IMR-90 (cell line): ENCODE results near the gene MYADML2. TPM values are rescaled to one million over a fixed set of nuclear protein-coding genes. Genes with fewer than 3 reads are reported as not detected.

Experiments
- ATAC-seq: fragments of 200-7000 bp; cut with Tn5 transposase; 2 replicates; pipeline ENCODE4 v1.9.1; 2020; ENCODE audit warnings: low read depth, mild to moderate bottlenecking, moderate library complexity
- BruUV-seq: library from RNA; stranded (reverse); fragments of 400-500 nt; replicated peaks from 2 replicates; lab custom pipeline; 2021; lab: Mats Ljungman, UMichigan
- CTCF ChIA-PET: fragments of 300-600 bp; formaldehyde crosslinking; extraction: SDS; loops from one replicate; lab custom pipeline; 2021; ENCODE audit warnings: antibody characterized with exemption; lab: Yijun Ruan, JAX
- POLR2A ChIA-PET: fragments of 300-600 bp; sonication (Branson Sonifier 250); formaldehyde crosslinking; loops from one replicate; lab custom pipeline; 2022; ENCODE audit warnings: antibody characterized with exemption; ENCODE audit not compliant: unreplicated experiment; lab: Charles Lee
- DNase-seq: peaks from one replicate; pipeline ENCODE4 v3.0.0; 2013
- H2AFZ ChIP-seq: replicated peaks from 2 replicates; pipeline ENCODE3; 2013; ENCODE audit warnings: low read length, mild to moderate bottlenecking; ENCODE audit not compliant: poor library complexity
- H2AK5ac ChIP-seq: 2 replicates; pipeline ENCODE4 v1.6.1; 2013; ENCODE audit warnings: low read depth, low read length, inconsistent platforms
- H2AK9ac ChIP-seq: replicated peaks from 2 replicates; pipeline ENCODE3; 2013; ENCODE audit warnings: mild to moderate bottlenecking, low read depth, low read length, moderate library complexity; ENCODE audit not compliant: poor library complexity
- H2BK120ac ChIP-seq: 2 replicates; pipeline ENCODE4 v1.6.1; 2013; ENCODE audit warnings: low read depth, low read length, inconsistent platforms
- H2BK15ac ChIP-seq: 3 replicates; pipeline ENCODE4 v1.6.1; 2013; ENCODE audit warnings: low read depth, low read length, inconsistent platforms
- H2BK20ac ChIP-seq: 2 replicates; pipeline ENCODE4 v1.6.1; 2013; ENCODE audit warnings: low read depth, mild to moderate bottlenecking, inconsistent platforms, low read length, moderate library complexity
- H2BK5ac ChIP-seq: 2 replicates; pipeline ENCODE4 v1.6.1; 2013; ENCODE audit warnings: mild to moderate bottlenecking, low read depth, low read length, inconsistent platforms; ENCODE audit not compliant: poor library complexity, severe bottlenecking
- H3K14ac ChIP-seq: replicated peaks from 2 replicates; pipeline ENCODE4 v1.6.1; 2013; ENCODE audit warnings: low read depth, low read length, inconsistent platforms
- H3K18ac ChIP-seq: 2 replicates; pipeline ENCODE4 v1.6.1; 2013; ENCODE audit warnings: low read depth, low read length, control low read depth
- H3K23ac ChIP-seq: 2 replicates; pipeline ENCODE4 v1.6.1; 2013; ENCODE audit warnings: low read depth, low read length, inconsistent platforms
- H3K27ac ChIP-seq: 2 replicates; pipeline ENCODE4 v1.5.1; 2013; ENCODE audit warnings: mild to moderate bottlenecking, control low read depth, low read length; ENCODE audit not compliant: insufficient read depth
- H3K27me3 ChIP-seq: 2 replicates; pipeline ENCODE4 v1.6.1; 2013; ENCODE audit warnings: low read length; ENCODE audit not compliant: control insufficient read depth, insufficient read depth
- H3K36me3 ChIP-seq: 2 replicates; pipeline ENCODE4 v1.6.1; 2013; ENCODE audit warnings: low read length, mixed read lengths; ENCODE audit not compliant: control insufficient read depth, insufficient read depth
- H3K4ac ChIP-seq: 2 replicates; pipeline ENCODE4 v1.6.1; 2013; ENCODE audit warnings: low read depth, low read length, inconsistent platforms
- H3K4me1 ChIP-seq: 2 replicates; pipeline ENCODE4 v1.6.1; 2013; ENCODE audit warnings: low read length, mixed read lengths; ENCODE audit not compliant: control insufficient read depth, insufficient read depth
- H3K4me2 ChIP-seq: 2 replicates; pipeline ENCODE4 v1.6.1; 2013; ENCODE audit warnings: low read depth, mild to moderate bottlenecking, control low read depth, low read length, moderate library complexity
- H3K4me3 ChIP-seq: 2 replicates; pipeline ENCODE4 v1.5.1; 2013; ENCODE audit warnings: low read depth, mild to moderate bottlenecking, control low read depth, low read length, moderate library complexity; ENCODE audit not compliant: insufficient read depth
- H3K56ac ChIP-seq: 2 replicates; pipeline ENCODE4 v1.6.1; 2013; ENCODE audit warnings: low read length, inconsistent platforms; ENCODE audit not compliant: insufficient read depth; ENCODE audit errors: extremely low read depth
- H3K79me1 ChIP-seq, 2 experiments: 2 replicates each; pipeline ENCODE4 v1.6.1; 2013; ENCODE audit warnings: low read length in 2 of 2, inconsistent platforms in 1 of 2, low read depth in 1 of 2
- H3K9ac ChIP-seq: 2 replicates; pipeline ENCODE4 v1.6.1; 2013; ENCODE audit warnings: low read depth, low read length, control low read depth
- H3K9me1 ChIP-seq: 2 replicates; pipeline ENCODE4 v1.6.1; 2013; ENCODE audit warnings: low read length, inconsistent platforms; ENCODE audit not compliant: insufficient read depth
- H3K9me3 ChIP-seq: 2 replicates; pipeline ENCODE4 v1.6.1; 2013; ENCODE audit warnings: low read length; ENCODE audit not compliant: control insufficient read depth, insufficient read depth
- H4K20me1 ChIP-seq: 2 replicates; pipeline ENCODE4 v1.6.1; 2013; ENCODE audit warnings: low read length, inconsistent platforms; ENCODE audit not compliant: insufficient read depth
- H4K5ac ChIP-seq: 2 replicates; pipeline ENCODE4 v1.6.1; 2013; ENCODE audit warnings: mild to moderate bottlenecking, low read depth, low read length, control low read depth
- H4K8ac ChIP-seq, 2 experiments: 2 replicates each; pipeline ENCODE4 v1.6.1; 2013; ENCODE audit warnings: low read depth in 2 of 2, low read length in 2 of 2, control low read depth in 1 of 2, inconsistent platforms in 1 of 2
- H4K91ac ChIP-seq: 2 replicates; pipeline ENCODE4 v1.6.1; 2013; ENCODE audit warnings: low read depth, low read length, inconsistent platforms; ENCODE audit not compliant: insufficient read depth
- BHLHE40 ChIP-seq: fragments of 150-350 bp; IDR thresholded peaks from 2 replicates; pipeline ENCODE4 v1.6.1; 2016; ENCODE audit warnings: mild to moderate bottlenecking, low read depth, low read length
- CEBPB ChIP-seq: IDR thresholded peaks from 2 replicates; pipeline ENCODE4 v1.6.1; 2012; ENCODE audit warnings: low read depth, low read length, improper control_type of control experiment
- FOS ChIP-seq: fragments of 150-350 bp; IDR thresholded peaks from 2 replicates; pipeline ENCODE4 v1.6.1; 2016; ENCODE audit warnings: low read depth, low read length
- MAFK ChIP-seq: IDR thresholded peaks from 2 replicates; pipeline ENCODE4 v1.6.1; 2012; ENCODE audit warnings: low read depth, low read length, improper control_type of control experiment
- MAZ ChIP-seq: IDR thresholded peaks from 2 replicates; pipeline ENCODE4 v1.6.1; 2012; ENCODE audit warnings: low read depth, mild to moderate bottlenecking, low read length, improper control_type of control experiment, moderate library complexity, borderline replicate concordance
- NFE2L2 ChIP-seq: fragments of 150-350 bp; IDR thresholded peaks from 2 replicates; pipeline ENCODE4 v1.6.1; 2016; ENCODE audit warnings: low read depth, mild to moderate bottlenecking, low read length
- RCOR1 ChIP-seq: IDR thresholded peaks from 2 replicates; pipeline ENCODE4 v1.6.1; 2012; ENCODE audit warnings: mild to moderate bottlenecking, low read length, improper control_type of control experiment; ENCODE audit not compliant: insufficient replicate concordance
- SMC3 ChIP-seq: fragments of 150-350 bp; IDR thresholded peaks from 2 replicates; pipeline ENCODE4 v1.6.1; 2016; ENCODE audit warnings: low read depth, mild to moderate bottlenecking, antibody characterized with exemption, low read length, moderate library complexity
- WGBS, 2 experiments: methylation state at CpG; one replicate each; pipeline versions ENCODE4 v1.1.5 to v1.1.7; 2013; ENCODE audit warnings: missing lambda C conversion rate in 2 of 2; ENCODE audit not compliant: insufficient read length in 1 of 2; ENCODE audit errors: extremely low coverage in 2 of 2; 5-methylcytosine and 5-hydroxymethylcytosine counted together
- dilution Hi-C: fragments of 300-500 bp; cut with HindIII; formaldehyde crosslinking; loops from one replicate; pipeline ENCODE4 v1.14.3; 2018; ENCODE audit warnings: low sequenced_read_pairs; ENCODE audit not compliant: unreplicated experiment
- in situ Hi-C: fragments of 300-500 bp; cut with MboI; formaldehyde crosslinking; loops from 3 replicates; pipeline ENCODE4 v1.14.3; 2019; ENCODE audit warnings: low sequenced_read_pairs, inconsistent platforms, mixed read lengths
- intact Hi-C: fragments of 100-400 bp; cut with micrococcal nuclease; formaldehyde crosslinking; loops from 2 replicates; pipeline ENCODE4 v1.10.0; 2022
- polyA plus RNA-seq, 3 experiments: library from polyadenylated mRNA; depleted of rRNA; stranded (reverse); fragments of >200 nt; gene quantifications; 2 replicates each; pipeline ENCODE4 v1.2.3, GENCODE V29; 2012; ENCODE audit warnings: low replicate concordance in 1 of 3
- total RNA-seq: library from RNA; depleted of rRNA; stranded (reverse); fragments of >200 nt; gene quantifications from 2 replicates; pipeline ENCODE4 v1.2.3, GENCODE V29; 2012
- TF ChIP-seq, protein P1 (sequence below): fragments of 150-350 bp; IDR thresholded peaks from 2 replicates; pipeline ENCODE4 v1.6.1; 2016; ENCODE audit warnings: low read depth, mild to moderate bottlenecking, low read length, moderate library complexity, borderline replicate concordance
- TF ChIP-seq, protein P2 (sequence below): fragments of 150-350 bp; IDR thresholded peaks from 2 replicates; pipeline ENCODE4 v1.6.1; 2017; ENCODE audit warnings: mild to moderate bottlenecking, antibody characterized with exemption, low read length, low read depth
- TF ChIP-seq, protein P3 (sequence below): conservative IDR thresholded peaks from 2 replicates; pipeline ENCODE4 v1.5.1; 2012; ENCODE audit warnings: mild to moderate bottlenecking, low read depth, low read length, improper control_type of control experiment

MYADML2 gene
- total and polyA plus RNA-seq, 2 of the 4 experiments (the other 2 are of a cell fraction) = not detected

DNA sequence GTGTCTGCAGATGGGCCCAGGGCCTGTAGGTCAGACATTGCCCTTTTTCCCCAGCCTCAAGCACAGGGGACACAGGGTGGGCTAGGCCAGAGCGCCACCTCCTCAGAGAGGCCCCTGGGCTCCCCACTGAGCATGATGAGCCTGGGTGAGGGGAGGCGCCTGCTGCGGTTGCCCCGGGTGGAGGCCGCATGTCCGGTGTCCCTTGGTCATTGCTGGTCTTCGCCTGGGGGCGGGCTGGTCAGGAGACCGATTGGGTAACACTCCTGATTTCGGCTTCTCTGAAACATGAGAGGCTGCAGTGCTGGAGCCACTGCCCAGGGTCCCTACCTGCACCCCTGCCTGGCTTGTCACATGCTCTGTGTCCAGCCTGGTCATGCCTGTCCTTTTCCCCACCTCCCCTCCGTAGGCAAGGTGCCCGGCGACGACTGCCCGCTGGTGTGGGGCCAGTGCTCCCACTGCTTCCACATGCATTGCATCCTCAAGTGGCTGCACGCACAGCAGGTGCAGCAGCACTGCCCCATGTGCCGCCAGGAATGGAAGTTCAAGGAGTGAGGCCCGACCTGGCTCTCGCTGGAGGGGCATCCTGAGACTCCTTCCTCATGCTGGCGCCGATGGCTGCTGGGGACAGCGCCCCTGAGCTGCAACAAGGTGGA, 47.4 kb downstream of the MYADML2 start:
- peaks cover 31% of the 10 kb centered on the region for H3K36me3 ChIP-seq
- H3K23ac ChIP-seq = no peak overlapping the region
- H3K56ac ChIP-seq = no peak overlapping the region
- BruUV-seq = no TSS peak
- H4K5ac ChIP-seq = no peak overlapping the region
- H3K27ac ChIP-seq = no peak overlapping the region
- H3K18ac ChIP-seq = no peak overlapping the region
- CTCF ChIA-PET = no interaction called here
- H2AK5ac ChIP-seq = no peak overlapping the region
- TF ChIP-seq BHLHE40 = no peak
- no peak for TF ChIP-seq MAFK
- TF ChIP-seq MAZ = no peak
- TF ChIP-seq, protein P1, sequence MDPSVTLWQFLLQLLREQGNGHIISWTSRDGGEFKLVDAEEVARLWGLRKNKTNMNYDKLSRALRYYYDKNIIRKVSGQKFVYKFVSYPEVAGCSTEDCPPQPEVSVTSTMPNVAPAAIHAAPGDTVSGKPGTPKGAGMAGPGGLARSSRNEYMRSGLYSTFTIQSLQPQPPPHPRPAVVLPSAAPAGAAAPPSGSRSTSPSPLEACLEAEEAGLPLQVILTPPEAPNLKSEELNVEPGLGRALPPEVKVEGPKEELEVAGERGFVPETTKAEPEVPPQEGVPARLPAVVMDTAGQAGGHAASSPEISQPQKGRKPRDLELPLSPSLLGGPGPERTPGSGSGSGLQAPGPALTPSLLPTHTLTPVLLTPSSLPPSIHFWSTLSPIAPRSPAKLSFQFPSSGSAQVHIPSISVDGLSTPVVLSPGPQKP = no peak
- TF ChIP-seq RCOR1 = no peak
- TF ChIP-seq, protein P2, sequence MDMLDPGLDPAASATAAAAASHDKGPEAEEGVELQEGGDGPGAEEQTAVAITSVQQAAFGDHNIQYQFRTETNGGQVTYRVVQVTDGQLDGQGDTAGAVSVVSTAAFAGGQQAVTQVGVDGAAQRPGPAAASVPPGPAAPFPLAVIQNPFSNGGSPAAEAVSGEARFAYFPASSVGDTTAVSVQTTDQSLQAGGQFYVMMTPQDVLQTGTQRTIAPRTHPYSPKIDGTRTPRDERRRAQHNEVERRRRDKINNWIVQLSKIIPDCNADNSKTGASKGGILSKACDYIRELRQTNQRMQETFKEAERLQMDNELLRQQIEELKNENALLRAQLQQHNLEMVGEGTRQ = no peak
- TF ChIP-seq NFE2L2 = no peak
- TF ChIP-seq FOS = no peak
- TF ChIP-seq SMC3 = no peak
- TF ChIP-seq, protein P3, sequence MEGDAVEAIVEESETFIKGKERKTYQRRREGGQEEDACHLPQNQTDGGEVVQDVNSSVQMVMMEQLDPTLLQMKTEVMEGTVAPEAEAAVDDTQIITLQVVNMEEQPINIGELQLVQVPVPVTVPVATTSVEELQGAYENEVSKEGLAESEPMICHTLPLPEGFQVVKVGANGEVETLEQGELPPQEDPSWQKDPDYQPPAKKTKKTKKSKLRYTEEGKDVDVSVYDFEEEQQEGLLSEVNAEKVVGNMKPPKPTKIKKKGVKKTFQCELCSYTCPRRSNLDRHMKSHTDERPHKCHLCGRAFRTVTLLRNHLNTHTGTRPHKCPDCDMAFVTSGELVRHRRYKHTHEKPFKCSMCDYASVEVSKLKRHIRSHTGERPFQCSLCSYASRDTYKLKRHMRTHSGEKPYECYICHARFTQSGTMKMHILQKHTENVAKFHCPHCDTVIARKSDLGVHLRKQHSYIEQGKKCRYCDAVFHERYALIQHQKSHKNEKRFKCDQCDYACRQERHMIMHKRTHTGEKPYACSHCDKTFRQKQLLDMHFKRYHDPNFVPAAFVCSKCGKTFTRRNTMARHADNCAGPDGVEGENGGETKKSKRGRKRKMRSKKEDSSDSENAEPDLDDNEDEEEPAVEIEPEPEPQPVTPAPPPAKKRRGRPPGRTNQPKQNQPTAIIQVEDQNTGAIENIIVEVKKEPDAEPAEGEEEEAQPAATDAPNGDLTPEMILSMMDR = no peak
- no peak for TF ChIP-seq CEBPB
- no peak overlapping the region for H2BK15ac ChIP-seq
- ATAC-seq = no peak
- peaks cover 3 to 47% of the 10 kb centered on the region in 2 experiments; a peak in 3 of 4 replicates for H3K79me1 ChIP-seq
- intact Hi-C loops (no loop called here), dilution Hi-C loops (no loop called here), in situ Hi-C loops (no loop called here)
- no peak overlapping the region for H3K9ac ChIP-seq
- H2BK20ac ChIP-seq = no peak overlapping the region
- no peak overlapping the region for H4K8ac ChIP-seq
- peaks cover 26% of the 10 kb centered on the region for H4K20me1 ChIP-seq
- no peak for DNase-seq
- H3K4me3 ChIP-seq = no peak overlapping the region
- POLR2A ChIA-PET = no interaction called here
- H3K9me1 ChIP-seq = peaks cover 13% of the 10 kb centered on the region; the same call in 1 of the 2 replicates
- no peak overlapping the region for H3K4ac ChIP-seq
- H2BK120ac ChIP-seq = no peak overlapping the region
- no peak overlapping the region for H3K14ac ChIP-seq
- H3K9me3 ChIP-seq = no peaks in the 10 kb centered on the region
- H2AFZ ChIP-seq = no peak overlapping the region
- peaks cover 14% of the 10 kb centered on the region for H3K4me1 ChIP-seq
- no peak overlapping the region for H4K91ac ChIP-seq
- no peak overlapping the region for H3K4me2 ChIP-seq
- H2AK9ac ChIP-seq = no peak overlapping the region
- no peaks in the 10 kb centered on the region for H3K27me3 ChIP-seq
- 88% methylated on average over 8 of the region's 22 CpGs; no CpG with 5 or more reads in 1 of the 2 experiments for WGBS, 2 experiments
- no peak overlapping the region for H2BK5ac ChIP-seq
